H1 (cell line): ENCODE measurements around the gene LCE5A. TPM values are rescaled to one million over a fixed set of nuclear protein-coding genes. Genes with fewer than 3 reads are reported as not detected.

Source experiments
- CTCF ChIA-PET: fragments of 300-600 bp; sonication (Branson Sonifier 250); formaldehyde crosslinking; loops from one replicate; lab custom pipeline; 2021; ENCODE audit not compliant: partially characterized antibody; lab: Charles Lee
- POLR2A ChIA-PET: fragments of 300-600 bp; sonication (Branson Sonifier 250); formaldehyde crosslinking; loops from one replicate; lab custom pipeline; 2021; ENCODE audit warnings: inconsistent platforms; ENCODE audit not compliant: partially characterized antibody; lab: Charles Lee
- DNase-seq, 2 experiments: peaks; one replicate each; pipeline versions ENCODE4 v3.0.0 to v3.0.0-alpha.2; 2010 to 2022; ENCODE audit warnings: low spot score in 2 of 2, low read depth in 1 of 2, mixed read lengths in 1 of 2
- FAIRE-seq: peaks from 2 replicates; lab custom pipeline; 2011; peaks lifted over from hg19 to GRCh38; lab: Jason Lieb, UNC
- H2AFZ ChIP-seq: 2 replicates; pipeline ENCODE4 v1.8.1; 2012; ENCODE audit warnings: low read length, inconsistent platforms
- H2AK5ac ChIP-seq: 2 replicates; pipeline ENCODE4 v1.6.1; 2013; ENCODE audit warnings: low read depth, low read length
- H2BK120ac ChIP-seq: replicated peaks from 2 replicates; pipeline ENCODE3; 2013; ENCODE audit warnings: low read depth, low read length, inconsistent platforms
- H2BK12ac ChIP-seq: 2 replicates; pipeline ENCODE4 v1.6.1; 2013; ENCODE audit warnings: low read depth, low read length
- H2BK15ac ChIP-seq: 2 replicates; pipeline ENCODE4 v1.6.1; 2013; ENCODE audit warnings: low read length
- H2BK20ac ChIP-seq: 2 replicates; pipeline ENCODE4 v1.6.1; 2013; ENCODE audit warnings: low read length
- H2BK5ac ChIP-seq: 2 replicates; pipeline ENCODE4 v1.6.1; 2013; ENCODE audit warnings: low read depth, low read length
- H3K14ac ChIP-seq: 2 replicates; pipeline ENCODE4 v1.6.1; 2013; ENCODE audit warnings: inconsistent platforms; ENCODE audit not compliant: insufficient read length
- H3K18ac ChIP-seq: 2 replicates; pipeline ENCODE4 v1.6.1; 2013; ENCODE audit warnings: low read length; ENCODE audit errors: extremely low read depth
- H3K23ac ChIP-seq: 2 replicates; pipeline ENCODE4 v1.6.1; 2013; ENCODE audit warnings: inconsistent platforms; ENCODE audit not compliant: insufficient read length
- H3K23me2 ChIP-seq: 2 replicates; pipeline ENCODE4 v1.6.1; 2013; ENCODE audit warnings: low read depth, low read length
- H3K27ac ChIP-seq: 2 replicates; pipeline ENCODE4 v1.6.1; 2011; ENCODE audit warnings: low read depth, low read length, inconsistent platforms
- H3K27me3 ChIP-seq, 4 experiments: replicated peaks in 1 of 4; 1 replicate in 1 of 4; 2 replicates in 3 of 4; pipeline versions ENCODE4 v1.6.1 to v1.8.1; 2011 to 2013; ENCODE audit warnings: low read length in 3 of 4, mild to moderate bottlenecking in 3 of 4, inconsistent platforms in 2 of 4, mixed read lengths in 2 of 4, moderate library complexity in 1 of 4; ENCODE audit not compliant: control insufficient read depth in 3 of 4, insufficient read depth in 3 of 4; ENCODE audit errors: extremely low read depth in 1 of 4
- H3K36me3 ChIP-seq, 4 experiments: 2 replicates each; pipeline versions ENCODE4 v1.6.1 to v1.8.1; 2011 to 2013; ENCODE audit warnings: mild to moderate bottlenecking in 4 of 4, low read length in 3 of 4, moderate library complexity in 2 of 4, control low read depth in 1 of 4, inconsistent platforms in 1 of 4; ENCODE audit not compliant: insufficient read depth in 4 of 4, control insufficient read depth in 2 of 4
- H3K4ac ChIP-seq: replicated peaks from 2 replicates; pipeline ENCODE3; 2013; ENCODE audit warnings: low read length, low read depth, mixed read lengths, inconsistent platforms; ENCODE audit not compliant: insufficient read length
- H3K4me1 ChIP-seq, 4 experiments: replicated peaks in 1 of 4; 1 replicate in 1 of 4; 2 replicates in 3 of 4; pipeline versions ENCODE4 v1.6.1 to v1.8.1; 2011 to 2013; ENCODE audit warnings: low read length in 3 of 4, inconsistent platforms in 2 of 4, mixed read lengths in 1 of 4; ENCODE audit not compliant: insufficient read depth in 4 of 4, control insufficient read depth in 3 of 4
- H3K4me2 ChIP-seq, 2 experiments: 2 replicates each; pipeline versions ENCODE4 v1.6.1 to v1.8.1; 2011 to 2013; ENCODE audit warnings: low read depth in 2 of 2, low read length in 2 of 2, control low read depth in 1 of 2, inconsistent platforms in 1 of 2, mild to moderate bottlenecking in 1 of 2; ENCODE audit not compliant: insufficient read depth in 1 of 2
- H3K4me3 ChIP-seq, 4 experiments: fragments of 200-600, 300-600 bp in 1 of 4; sonication (generic), shearing (Covaris generic), sonication (Bioruptor Twin) in 1 of 4; 2 replicates each; pipeline versions ENCODE4 v1.5.1 to v1.8.1; 2011 to 2016; ENCODE audit warnings: low read length in 4 of 4, low read depth in 3 of 4, control low read depth in 2 of 4, inconsistent platforms in 2 of 4, mild to moderate bottlenecking in 2 of 4, mixed read lengths in 1 of 4, moderate library complexity in 1 of 4; ENCODE audit not compliant: insufficient read depth in 2 of 4; ENCODE audit errors: extremely low read depth in 1 of 4
- H3K56ac ChIP-seq: replicated peaks from 2 replicates; pipeline ENCODE3; 2013; ENCODE audit warnings: low read depth, mild to moderate bottlenecking, mixed read lengths, low read length, inconsistent platforms; ENCODE audit not compliant: insufficient read length
- H3K79me1 ChIP-seq: 2 replicates; pipeline ENCODE4 v1.6.1; 2013; ENCODE audit warnings: low read depth, low read length, control low read depth
- H3K79me2 ChIP-seq, 2 experiments: 2 replicates each; pipeline versions ENCODE4 v1.6.1 to v1.8.1; 2012 to 2013; ENCODE audit warnings: low read length in 2 of 2, mild to moderate bottlenecking in 2 of 2, inconsistent platforms in 1 of 2; ENCODE audit not compliant: insufficient read depth in 2 of 2, control insufficient read depth in 1 of 2
- H3K9ac ChIP-seq, 4 experiments: replicated peaks in 1 of 4; 1 replicate in 1 of 4; 2 replicates in 3 of 4; pipeline versions ENCODE4 v1.6.1 to v1.8.1; 2011 to 2013; ENCODE audit warnings: low read depth in 3 of 4, low read length in 3 of 4, control low read depth in 2 of 4, mild to moderate bottlenecking in 2 of 4, moderate library complexity in 2 of 4, inconsistent platforms in 1 of 4; ENCODE audit errors: extremely low read depth in 1 of 4
- H3K9me3 ChIP-seq, 2 experiments: 2 replicates each; pipeline versions ENCODE4 v1.6.1 to v1.8.1; 2012 to 2013; ENCODE audit warnings: mild to moderate bottlenecking in 2 of 2, moderate library complexity in 2 of 2, control low read depth in 1 of 2, inconsistent platforms in 1 of 2, low read depth in 1 of 2, low read length in 1 of 2, mixed read lengths in 1 of 2; ENCODE audit not compliant: insufficient read depth in 2 of 2
- H4K20me1 ChIP-seq, 2 experiments: replicated peaks in 1 of 2; 2 replicates each; pipeline versions ENCODE3 to v1.8.1; 2011 to 2013; ENCODE audit warnings: inconsistent platforms in 2 of 2, low read length in 2 of 2, mild to moderate bottlenecking in 1 of 2; ENCODE audit not compliant: insufficient read depth in 2 of 2, control insufficient read depth in 1 of 2
- H4K5ac ChIP-seq: 2 replicates; pipeline ENCODE4 v1.6.1; 2013; ENCODE audit warnings: low read length, low read depth, mixed read lengths, inconsistent platforms; ENCODE audit not compliant: insufficient read length
- H4K8ac ChIP-seq: 2 replicates; pipeline ENCODE4 v1.8.0; 2013; ENCODE audit warnings: mild to moderate bottlenecking, moderate library complexity, low read length, inconsistent platforms; ENCODE audit not compliant: insufficient read depth; ENCODE audit errors: extremely low read depth
- H4K91ac ChIP-seq: replicated peaks from 2 replicates; pipeline ENCODE3; 2013; ENCODE audit warnings: low read length, mixed read lengths, inconsistent platforms; ENCODE audit not compliant: insufficient read length
- TEAD4 ChIP-seq: IDR thresholded peaks from 2 replicates; pipeline ENCODE4 v1.6.1; 2012; ENCODE audit warnings: low read depth, low read length, inconsistent platforms, mixed read lengths
- WGBS, 2 experiments: shearing (Covaris generic) in 1 of 2; methylation state at CpG; one replicate each; pipeline versions ENCODE4 v1.1.6 to v1.1.7; 2013 to 2015; ENCODE audit warnings: low lambda C conversion rate in 2 of 2, mixed read lengths in 2 of 2, inconsistent platforms in 1 of 2, low coverage in 1 of 2, missing lambda C conversion rate in 1 of 2; ENCODE audit not compliant: insufficient replicate concordance in 2 of 2, insufficient coverage in 1 of 2, insufficient read length in 1 of 2; ENCODE audit errors: extremely low coverage in 1 of 2, missing lambda C conversion rate in 1 of 2; 5-methylcytosine and 5-hydroxymethylcytosine counted together
- polyA plus RNA-seq, 7 experiments: library from polyadenylated mRNA; depleted of rRNA in 3 of 7; stranded (reverse) in 5 of 7; unstranded in 2 of 7; fragments of >200 nt in 5 of 7; fragments of 200-250 nt in 2 of 7; gene quantifications; 1 replicate in 5 of 7; 2 replicates in 1 of 7; 4 replicates in 1 of 7; pipeline versions ENCODE4 v1.2.1 to v1.2.3, GENCODE V29; 2011 to 2013; ENCODE audit warnings: missing spikeins in 2 of 7, mixed read lengths in 2 of 7
- total RNA-seq: library from RNA; stranded (reverse); fragmentation: NEBNext Ultra II Directional; extraction: Animal tissue kit (Norgen Biotek cat#: 25700); gene quantifications from 2 replicates; pipeline ENCODE4 v1.2.1, GENCODE V29; 2021

The LCE5A gene
- total and polyA plus RNA-seq, 2 of the 8 experiments (the other 6 are each of a cell fraction or from before 2014, with no cell fraction given), result not detected

DNA sequence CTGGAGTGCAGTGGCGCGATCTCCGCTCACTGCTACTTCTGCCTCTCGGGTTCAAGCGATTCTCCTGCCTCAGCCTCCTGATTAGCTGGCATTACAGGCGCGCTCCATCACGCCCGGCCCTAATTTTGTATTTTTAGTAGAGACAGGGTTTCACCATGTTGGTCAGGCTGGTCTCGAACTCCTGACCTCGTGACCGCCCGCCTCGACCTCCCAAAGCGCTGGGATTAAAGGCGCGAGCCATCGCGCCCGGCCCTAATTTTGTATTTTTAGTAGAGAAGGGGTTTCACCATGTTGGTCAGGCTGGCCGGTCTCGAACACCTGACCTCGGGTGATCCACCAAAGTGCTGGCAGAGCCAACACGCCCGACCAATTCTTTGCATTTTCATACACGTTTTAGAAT lies 48.0 kb upstream of the LCE5A start:
- no peak overlapping the region for H2BK12ac ChIP-seq
- H3K36me3 ChIP-seq, result no peaks in the 10 kb centered on the region
- no peak for TF ChIP-seq TEAD4
- no peak overlapping the region for H3K4me3 ChIP-seq
- FAIRE-seq, result no peak
- no peak overlapping the region for H2AFZ ChIP-seq
- no peak overlapping the region for H3K4me2 ChIP-seq
- no peaks in the 10 kb centered on the region for H3K79me2 ChIP-seq
- H4K5ac ChIP-seq, result no peak overlapping the region
- ChIA-PET POLR2A (no interaction called here), CTCF (no interaction called here)
- H3K14ac ChIP-seq, result no peak overlapping the region
- H4K8ac ChIP-seq, result no peak overlapping the region
- H3K27me3 ChIP-seq, result no peaks in the 10 kb centered on the region
- H4K91ac ChIP-seq, result no peak overlapping the region
- no peak overlapping the region for H3K27ac ChIP-seq
- no peak overlapping the region for H2AK5ac ChIP-seq
- H3K56ac ChIP-seq, result no peak overlapping the region
- H3K4me1 ChIP-seq, result no peaks in the 10 kb centered on the region
- H3K23me2 ChIP-seq, result no peaks in the 10 kb centered on the region; the same call in 1 of the 2 replicates
- H2BK15ac ChIP-seq, result no peak overlapping the region
- H3K4ac ChIP-seq, result no peak overlapping the region
- H3K79me1 ChIP-seq, result no peaks in the 10 kb centered on the region
- H2BK120ac ChIP-seq, result no peak overlapping the region
- peaks cover 14 to 31% of the 10 kb centered on the region in 2 experiments for H3K9me3 ChIP-seq
- no peak overlapping the region for H3K9ac ChIP-seq
- H4K20me1 ChIP-seq, result no peaks in the 10 kb centered on the region
- 96% methylated on average over 20 of the region's 26 CpGs; no CpG with 5 or more reads in 1 of the 2 experiments for WGBS, 2 experiments
- H3K23ac ChIP-seq, result no peak overlapping the region
- H2BK5ac ChIP-seq, result no peak overlapping the region
- H2BK20ac ChIP-seq, result no peak overlapping the region
- H3K18ac ChIP-seq, result no peak overlapping the region
- no peak for DNase-seq
